Hepatocyte (in vitro differentiated cells): ENCODE results near the gene SELENOI. TPM values are rescaled to one million over a fixed set of nuclear protein-coding genes. Genes with fewer than 3 reads are reported as not detected.

Experiments used
- DNase-seq: peaks from one replicate; pipeline ENCODE4 v3.0.0-alpha.2; 2016; ENCODE audit warnings: low spot score
- H2AFZ ChIP-seq: fragments of 200-600 bp; sonication (generic); 2 replicates; pipeline ENCODE4 v1.6.0; 2016; ENCODE audit warnings: antibody characterized with exemption, mild to moderate bottlenecking
- H3K27ac ChIP-seq: fragments of 200-600 bp; sonication (generic); 2 replicates; pipeline ENCODE4 v1.5.1; 2016; ENCODE audit warnings: mild to moderate bottlenecking
- H3K27me3 ChIP-seq: fragments of 200-600 bp; sonication (generic); 2 replicates; pipeline ENCODE4 v1.6.1; 2016
- H3K36me3 ChIP-seq: fragments of 200-600 bp; sonication (generic); replicated peaks from 2 replicates; pipeline ENCODE4 v1.5.1; 2016; ENCODE audit warnings: low read depth; ENCODE audit not compliant: insufficient read depth
- H3K4me1 ChIP-seq: fragments of 200-600 bp; sonication (generic); 2 replicates; pipeline ENCODE4 v1.5.1; 2016; ENCODE audit warnings: mild to moderate bottlenecking, moderate library complexity; ENCODE audit not compliant: insufficient read depth
- H3K4me2 ChIP-seq: fragments of 200-600 bp; sonication (generic); 2 replicates; pipeline ENCODE4 v1.6.0; 2016
- H3K4me3 ChIP-seq: fragments of 200-600 bp; sonication (generic); 2 replicates; pipeline ENCODE4 v1.5.1; 2016; ENCODE audit warnings: mild to moderate bottlenecking
- H3K79me2 ChIP-seq: fragments of 200-600 bp; sonication (generic); 2 replicates; pipeline ENCODE4 v1.6.0; 2017; ENCODE audit warnings: mild to moderate bottlenecking
- H3K9me2 ChIP-seq: fragments of 200-600 bp; sonication (generic); replicated peaks from 2 replicates; pipeline ENCODE4 v1.6.0; 2017; ENCODE audit warnings: mild to moderate bottlenecking; ENCODE audit not compliant: insufficient read depth
- H3K9me3 ChIP-seq: fragments of 200-600 bp; sonication (generic); 2 replicates; pipeline ENCODE4 v1.5.1; 2016; ENCODE audit warnings: low read depth, mild to moderate bottlenecking
- H4K20me1 ChIP-seq: fragments of 200-600 bp; sonication (generic); 2 replicates; pipeline ENCODE4 v1.6.0; 2016; ENCODE audit warnings: mild to moderate bottlenecking; ENCODE audit not compliant: insufficient read depth, poor library complexity, severe bottlenecking
- CTCF ChIP-seq: fragments of 200-600 bp; sonication (generic); IDR thresholded peaks from 2 replicates; pipeline ENCODE4 v1.5.1; 2016; ENCODE audit warnings: antibody characterized with exemption, mild to moderate bottlenecking; ENCODE audit not compliant: poor library complexity
- EZH2 ChIP-seq: fragments of 200-600 bp; sonication (generic); IDR thresholded peaks from 2 replicates; pipeline ENCODE4 v1.6.1; 2016; ENCODE audit warnings: antibody characterized with exemption, mild to moderate bottlenecking, borderline replicate concordance
- EZH2phosphoT487 ChIP-seq: fragments of 200-600 bp; sonication (generic); IDR thresholded peaks from one replicate; pipeline ENCODE4 v1.6.1; 2018; ENCODE audit warnings: antibody characterized with exemption, mild to moderate bottlenecking, low read depth, moderate library complexity; ENCODE audit not compliant: unreplicated experiment, severe bottlenecking
- WGBS: methylation state at CpG from one replicate; pipeline ENCODE4 v1.1.6; 2016; ENCODE audit warnings: low lambda C conversion rate; ENCODE audit errors: missing lambda C conversion rate; 5-methylcytosine and 5-hydroxymethylcytosine counted together
- polyA plus RNA-seq: library from polyadenylated mRNA; unstranded; fragments of >200 nt; fragmentation: Nextera tagmentation; extraction: Ambion mirVana; gene quantifications from 2 replicates; pipeline ENCODE4 v1.2.1, GENCODE V29; 2016
- total RNA-seq: library from RNA; depleted of rRNA; stranded (reverse); fragments of >200 nt; gene quantifications from 2 replicates; pipeline ENCODE4 v1.2.3, GENCODE V29; 2014

SELENOI gene
- total and polyA plus RNA-seq, 2 experiments from 2014 or later, result 6.4 to 34.4 TPM

- peaks cover 12% of the 10 kb centered on the region for H3K4me1 ChIP-seq
- H3K4me2 ChIP-seq, result no peak overlapping the region
- WGBS, result 95% methylated on average over 2 of the region's 2 CpGs
These were observed 10.8 kb downstream of the SELENOI start for GRCh38 chr2:26356771-26357170.

GRCh38 chr2:26359886-26360473 is 14.0 kb downstream of the SELENOI start:
- 81% methylated on average over 4 of the region's 4 CpGs for WGBS
- H3K36me3 ChIP-seq, result no peaks in the 10 kb centered on the region
- peaks cover 12% of the 10 kb centered on the region for H3K4me1 ChIP-seq
- H3K79me2 ChIP-seq, result peaks cover 91% of the 10 kb centered on the region
- no peak overlapping the region for H2AFZ ChIP-seq
- H3K9me3 ChIP-seq, result no peaks in the 10 kb centered on the region
- no peak for TF ChIP-seq CTCF
- TF ChIP-seq EZH2phosphoT487, result no peak
- TF ChIP-seq EZH2, result no peak
- H3K27me3 ChIP-seq, result no peaks in the 10 kb centered on the region
- no peak overlapping the region for H3K4me3 ChIP-seq
- no peak overlapping the region for H3K4me2 ChIP-seq
- no peak for DNase-seq
- no peaks in the 10 kb centered on the region for H3K9me2 ChIP-seq
- H4K20me1 ChIP-seq, result peaks cover 22% of the 10 kb centered on the region
- H3K27ac ChIP-seq, result no peak overlapping the region

More at GRCh38 chr2:26356771-26357170, 10.8 kb downstream of the SELENOI start:
- Histone ChIP-seq H2AFZ (no peak overlapping the region), H3K9me3 (no peaks in the 10 kb centered on the region), H4K20me1 (peaks cover 15% of the 10 kb centered on the region), H3K36me3 (no peaks in the 10 kb centered on the region), H3K4me3 (no peak overlapping the region), H3K27ac (no peak overlapping the region), H3K9me2 (no peaks in the 10 kb centered on the region), H3K79me2 (peaks cover 97% of the 10 kb centered on the region), H3K27me3 (no peaks in the 10 kb centered on the region)
- TF ChIP-seq EZH2 (no peak), CTCF (no peak), EZH2phosphoT487 (no peak)
- DNase-seq, result no peak

GRCh38 chr2:26363323-26363722 is 17.4 kb downstream of the SELENOI start:
- Histone ChIP-seq H3K27me3 (no peaks in the 10 kb centered on the region), H3K4me1 (peaks cover 12% of the 10 kb centered on the region), H3K79me2 (peaks cover 74% of the 10 kb centered on the region), H3K9me3 (no peaks in the 10 kb centered on the region), H3K4me2 (peak overlapping the region; percentile 12), H3K27ac (peak overlapping the region; percentile 22), H4K20me1 (peaks cover 16% of the 10 kb centered on the region), H3K9me2 (no peaks in the 10 kb centered on the region), H3K36me3 (no peaks in the 10 kb centered on the region), H3K4me3 (no peak overlapping the region), H2AFZ (no peak overlapping the region)
- peak; percentile 50 for DNase-seq
- TF ChIP-seq EZH2phosphoT487 (no peak), EZH2 (no peak), CTCF (no peak)
- WGBS, result 82% methylated on average over 4 of the region's 4 CpGs

GRCh38 chr2:26363958-26364357 is 18.0 kb downstream of the SELENOI start:
- Histone ChIP-seq H3K27me3 (no peaks in the 10 kb centered on the region), H3K79me2 (peaks cover 68% of the 10 kb centered on the region), H3K4me2 (no peak overlapping the region), H3K4me1 (peaks cover 8% of the 10 kb centered on the region), H3K27ac (peak overlapping the region; percentile 21), H3K4me3 (no peak overlapping the region), H3K9me3 (no peaks in the 10 kb centered on the region), H3K9me2 (no peaks in the 10 kb centered on the region), H3K36me3 (no peaks in the 10 kb centered on the region), H2AFZ (no peak overlapping the region), H4K20me1 (peaks cover 11% of the 10 kb centered on the region)
- DNase-seq, result no peak
- 76% methylated on average over 3 of the region's 3 CpGs for WGBS
- no peak for TF ChIP-seq EZH2
